IMR-90 (cell line): ENCODE measurements around the gene SLC45A2. TPM values are rescaled to one million over a fixed set of nuclear protein-coding genes. Genes with fewer than 3 reads are reported as not detected.
A peak's percentile ranks its signal among the peaks of the same experiment; 100 is the strongest.

ENCODE experiments used
- ATAC-seq: fragments of 200-7000 bp; cut with Tn5 transposase; 2 replicates; pipeline ENCODE4 v1.9.1; 2020; ENCODE audit warnings: low read depth, mild to moderate bottlenecking, moderate library complexity
- BruUV-seq: library from RNA; stranded (reverse); fragments of 400-500 nt; replicated peaks from 2 replicates; lab custom pipeline; 2021; lab: Mats Ljungman, UMichigan
- CTCF ChIA-PET: fragments of 300-600 bp; formaldehyde crosslinking; extraction: SDS; loops from one replicate; lab custom pipeline; 2021; ENCODE audit warnings: antibody characterized with exemption; lab: Yijun Ruan, JAX
- POLR2A ChIA-PET: fragments of 300-600 bp; sonication (Branson Sonifier 250); formaldehyde crosslinking; loops from one replicate; lab custom pipeline; 2022; ENCODE audit warnings: antibody characterized with exemption; ENCODE audit not compliant: unreplicated experiment; lab: Charles Lee
- DNase-seq: peaks from one replicate; pipeline ENCODE4 v3.0.0; 2013
- H2AFZ ChIP-seq: replicated peaks from 2 replicates; pipeline ENCODE3; 2013; ENCODE audit warnings: low read length, mild to moderate bottlenecking; ENCODE audit not compliant: poor library complexity
- H2AK5ac ChIP-seq: 2 replicates; pipeline ENCODE4 v1.6.1; 2013; ENCODE audit warnings: low read depth, low read length, inconsistent platforms
- H2AK9ac ChIP-seq: replicated peaks from 2 replicates; pipeline ENCODE3; 2013; ENCODE audit warnings: mild to moderate bottlenecking, low read depth, low read length, moderate library complexity; ENCODE audit not compliant: poor library complexity
- H2BK120ac ChIP-seq: 2 replicates; pipeline ENCODE4 v1.6.1; 2013; ENCODE audit warnings: low read depth, low read length, inconsistent platforms
- H2BK15ac ChIP-seq: 3 replicates; pipeline ENCODE4 v1.6.1; 2013; ENCODE audit warnings: low read depth, low read length, inconsistent platforms
- H2BK20ac ChIP-seq: 2 replicates; pipeline ENCODE4 v1.6.1; 2013; ENCODE audit warnings: low read depth, mild to moderate bottlenecking, inconsistent platforms, low read length, moderate library complexity
- H2BK5ac ChIP-seq: 2 replicates; pipeline ENCODE4 v1.6.1; 2013; ENCODE audit warnings: mild to moderate bottlenecking, low read depth, low read length, inconsistent platforms; ENCODE audit not compliant: poor library complexity, severe bottlenecking
- H3K14ac ChIP-seq: replicated peaks from 2 replicates; pipeline ENCODE4 v1.6.1; 2013; ENCODE audit warnings: low read depth, low read length, inconsistent platforms
- H3K18ac ChIP-seq: 2 replicates; pipeline ENCODE4 v1.6.1; 2013; ENCODE audit warnings: low read depth, low read length, control low read depth
- H3K23ac ChIP-seq: 2 replicates; pipeline ENCODE4 v1.6.1; 2013; ENCODE audit warnings: low read depth, low read length, inconsistent platforms
- H3K27ac ChIP-seq: 2 replicates; pipeline ENCODE4 v1.5.1; 2013; ENCODE audit warnings: mild to moderate bottlenecking, control low read depth, low read length; ENCODE audit not compliant: insufficient read depth
- H3K27me3 ChIP-seq: 2 replicates; pipeline ENCODE4 v1.6.1; 2013; ENCODE audit warnings: low read length; ENCODE audit not compliant: control insufficient read depth, insufficient read depth
- H3K36me3 ChIP-seq: 2 replicates; pipeline ENCODE4 v1.6.1; 2013; ENCODE audit warnings: low read length, mixed read lengths; ENCODE audit not compliant: control insufficient read depth, insufficient read depth
- H3K4ac ChIP-seq: 2 replicates; pipeline ENCODE4 v1.6.1; 2013; ENCODE audit warnings: low read depth, low read length, inconsistent platforms
- H3K4me1 ChIP-seq: 2 replicates; pipeline ENCODE4 v1.6.1; 2013; ENCODE audit warnings: low read length, mixed read lengths; ENCODE audit not compliant: control insufficient read depth, insufficient read depth
- H3K4me2 ChIP-seq: 2 replicates; pipeline ENCODE4 v1.6.1; 2013; ENCODE audit warnings: low read depth, mild to moderate bottlenecking, control low read depth, low read length, moderate library complexity
- H3K4me3 ChIP-seq: 2 replicates; pipeline ENCODE4 v1.5.1; 2013; ENCODE audit warnings: low read depth, mild to moderate bottlenecking, control low read depth, low read length, moderate library complexity; ENCODE audit not compliant: insufficient read depth
- H3K56ac ChIP-seq: 2 replicates; pipeline ENCODE4 v1.6.1; 2013; ENCODE audit warnings: low read length, inconsistent platforms; ENCODE audit not compliant: insufficient read depth; ENCODE audit errors: extremely low read depth
- H3K79me1 ChIP-seq, 2 experiments: 2 replicates each; pipeline ENCODE4 v1.6.1; 2013; ENCODE audit warnings: low read length in 2 of 2, inconsistent platforms in 1 of 2, low read depth in 1 of 2
- H3K9ac ChIP-seq: 2 replicates; pipeline ENCODE4 v1.6.1; 2013; ENCODE audit warnings: low read depth, low read length, control low read depth
- H3K9me1 ChIP-seq: 2 replicates; pipeline ENCODE4 v1.6.1; 2013; ENCODE audit warnings: low read length, inconsistent platforms; ENCODE audit not compliant: insufficient read depth
- H3K9me3 ChIP-seq: 2 replicates; pipeline ENCODE4 v1.6.1; 2013; ENCODE audit warnings: low read length; ENCODE audit not compliant: control insufficient read depth, insufficient read depth
- H4K20me1 ChIP-seq: 2 replicates; pipeline ENCODE4 v1.6.1; 2013; ENCODE audit warnings: low read length, inconsistent platforms; ENCODE audit not compliant: insufficient read depth
- H4K5ac ChIP-seq: 2 replicates; pipeline ENCODE4 v1.6.1; 2013; ENCODE audit warnings: mild to moderate bottlenecking, low read depth, low read length, control low read depth
- H4K8ac ChIP-seq, 2 experiments: 2 replicates each; pipeline ENCODE4 v1.6.1; 2013; ENCODE audit warnings: low read depth in 2 of 2, low read length in 2 of 2, control low read depth in 1 of 2, inconsistent platforms in 1 of 2
- H4K91ac ChIP-seq: 2 replicates; pipeline ENCODE4 v1.6.1; 2013; ENCODE audit warnings: low read depth, low read length, inconsistent platforms; ENCODE audit not compliant: insufficient read depth
- BHLHE40 ChIP-seq: fragments of 150-350 bp; IDR thresholded peaks from 2 replicates; pipeline ENCODE4 v1.6.1; 2016; ENCODE audit warnings: mild to moderate bottlenecking, low read depth, low read length
- CEBPB ChIP-seq: IDR thresholded peaks from 2 replicates; pipeline ENCODE4 v1.6.1; 2012; ENCODE audit warnings: low read depth, low read length, improper control_type of control experiment
- CHD1 ChIP-seq: IDR thresholded peaks from 2 replicates; pipeline ENCODE4 v1.6.1; 2012; ENCODE audit warnings: low read depth, low read length, improper control_type of control experiment
- CTCF ChIP-seq: conservative IDR thresholded peaks from 2 replicates; pipeline ENCODE4 v1.5.1; 2012; ENCODE audit warnings: mild to moderate bottlenecking, low read depth, low read length, improper control_type of control experiment
- FOS ChIP-seq: fragments of 150-350 bp; IDR thresholded peaks from 2 replicates; pipeline ENCODE4 v1.6.1; 2016; ENCODE audit warnings: low read depth, low read length
- MAFK ChIP-seq: IDR thresholded peaks from 2 replicates; pipeline ENCODE4 v1.6.1; 2012; ENCODE audit warnings: low read depth, low read length, improper control_type of control experiment
- MAZ ChIP-seq: IDR thresholded peaks from 2 replicates; pipeline ENCODE4 v1.6.1; 2012; ENCODE audit warnings: low read depth, mild to moderate bottlenecking, low read length, improper control_type of control experiment, moderate library complexity, borderline replicate concordance
- MXI1 ChIP-seq: IDR thresholded peaks from 2 replicates; pipeline ENCODE4 v1.6.1; 2012; ENCODE audit warnings: low read depth, mild to moderate bottlenecking, low read length, moderate library complexity, borderline replicate concordance
- NFE2L2 ChIP-seq: fragments of 150-350 bp; IDR thresholded peaks from 2 replicates; pipeline ENCODE4 v1.6.1; 2016; ENCODE audit warnings: low read depth, mild to moderate bottlenecking, low read length
- POLR2A ChIP-seq: IDR thresholded peaks from 2 replicates; pipeline ENCODE4 v1.6.1; 2012; ENCODE audit warnings: mild to moderate bottlenecking, low read depth, low read length
- RAD21 ChIP-seq: IDR thresholded peaks from 2 replicates; pipeline ENCODE4 v1.6.1; 2012; ENCODE audit warnings: low read length, improper control_type of control experiment
- RCOR1 ChIP-seq: IDR thresholded peaks from 2 replicates; pipeline ENCODE4 v1.6.1; 2012; ENCODE audit warnings: mild to moderate bottlenecking, low read length, improper control_type of control experiment; ENCODE audit not compliant: insufficient replicate concordance
- RFX5 ChIP-seq: IDR thresholded peaks from 2 replicates; pipeline ENCODE4 v1.8.0; 2012; ENCODE audit warnings: low read depth, mild to moderate bottlenecking, low read length, moderate library complexity
- SMC3 ChIP-seq: fragments of 150-350 bp; IDR thresholded peaks from 2 replicates; pipeline ENCODE4 v1.6.1; 2016; ENCODE audit warnings: low read depth, mild to moderate bottlenecking, antibody characterized with exemption, low read length, moderate library complexity
- WGBS, 2 experiments: methylation state at CpG; one replicate each; pipeline versions ENCODE4 v1.1.5 to v1.1.7; 2013; ENCODE audit warnings: missing lambda C conversion rate in 2 of 2; ENCODE audit not compliant: insufficient read length in 1 of 2; ENCODE audit errors: extremely low coverage in 2 of 2; 5-methylcytosine and 5-hydroxymethylcytosine counted together
- dilution Hi-C: fragments of 300-500 bp; cut with HindIII; formaldehyde crosslinking; loops from one replicate; pipeline ENCODE4 v1.14.3; 2018; ENCODE audit warnings: low sequenced_read_pairs; ENCODE audit not compliant: unreplicated experiment
- in situ Hi-C: fragments of 300-500 bp; cut with MboI; formaldehyde crosslinking; loops from 3 replicates; pipeline ENCODE4 v1.14.3; 2019; ENCODE audit warnings: low sequenced_read_pairs, inconsistent platforms, mixed read lengths
- intact Hi-C: fragments of 100-400 bp; cut with micrococcal nuclease; formaldehyde crosslinking; loops from 2 replicates; pipeline ENCODE4 v1.10.0; 2022
- polyA plus RNA-seq, 3 experiments: library from polyadenylated mRNA; depleted of rRNA; stranded (reverse); fragments of >200 nt; gene quantifications; 2 replicates each; pipeline ENCODE4 v1.2.3, GENCODE V29; 2012; ENCODE audit warnings: low replicate concordance in 1 of 3
- total RNA-seq: library from RNA; depleted of rRNA; stranded (reverse); fragments of >200 nt; gene quantifications from 2 replicates; pipeline ENCODE4 v1.2.3, GENCODE V29; 2012
- TF ChIP-seq, protein P1 (sequence below): fragments of 150-350 bp; IDR thresholded peaks from 2 replicates; pipeline ENCODE4 v1.6.1; 2017; ENCODE audit warnings: mild to moderate bottlenecking, antibody characterized with exemption, low read length, low read depth

Gene SLC45A2
- total and polyA plus RNA-seq, 2 of the 4 experiments (the other 2 are of a cell fraction) = 0.07 TPM; not detected in 1

DNA sequence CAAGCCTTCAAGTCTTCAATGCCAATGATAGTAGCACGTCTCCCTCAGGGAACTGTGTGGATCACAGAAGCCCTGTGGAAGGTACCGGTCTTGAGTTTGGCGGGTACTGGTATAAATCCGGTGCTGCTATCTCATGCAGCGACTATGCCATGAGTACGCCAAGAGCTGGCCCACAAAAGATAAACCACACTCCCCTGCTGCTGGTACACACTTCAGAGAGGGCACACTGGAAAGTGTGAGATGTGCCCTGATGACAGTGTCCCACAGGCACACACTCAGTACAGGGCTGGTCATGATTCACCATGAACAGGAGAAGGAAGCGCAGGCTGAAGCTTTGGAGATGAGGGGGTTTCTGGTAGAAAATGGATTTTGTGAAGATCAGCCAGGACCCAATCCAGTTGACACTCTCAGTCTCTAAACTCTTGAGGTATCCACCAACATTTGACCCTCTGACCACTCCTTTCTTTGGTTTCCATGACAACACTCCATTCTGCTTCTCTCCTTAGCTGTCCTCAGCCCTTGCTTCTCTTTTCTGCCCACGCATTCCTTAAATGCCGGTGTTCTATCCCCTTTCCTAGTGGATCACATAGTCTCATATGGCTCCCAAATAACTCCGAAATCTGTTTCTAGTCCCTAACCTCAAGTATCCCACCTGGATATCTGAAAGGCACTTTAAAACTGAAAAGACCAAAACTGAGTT is 18.3 kb upstream of the SLC45A2 start:
- no peak overlapping the region for H2BK20ac ChIP-seq
- POLR2A ChIA-PET = no interaction called here
- no peaks in the 10 kb centered on the region for H4K20me1 ChIP-seq
- in situ Hi-C loops = no loop called here
- peaks cover 17 to 22% of the 10 kb centered on the region in 2 experiments; a peak in 3 of 4 replicates for H3K79me1 ChIP-seq
- TF ChIP-seq MXI1 (no peak), FOS (no peak), POLR2A (no peak), RAD21 (no peak), SMC3 (no peak), RCOR1 (no peak), MAZ (no peak), CTCF (no peak), CHD1 (no peak), MAFK (no peak), RFX5 (no peak), NFE2L2 (no peak), CEBPB (no peak), BHLHE40 (no peak)
- TF ChIP-seq, protein P1, sequence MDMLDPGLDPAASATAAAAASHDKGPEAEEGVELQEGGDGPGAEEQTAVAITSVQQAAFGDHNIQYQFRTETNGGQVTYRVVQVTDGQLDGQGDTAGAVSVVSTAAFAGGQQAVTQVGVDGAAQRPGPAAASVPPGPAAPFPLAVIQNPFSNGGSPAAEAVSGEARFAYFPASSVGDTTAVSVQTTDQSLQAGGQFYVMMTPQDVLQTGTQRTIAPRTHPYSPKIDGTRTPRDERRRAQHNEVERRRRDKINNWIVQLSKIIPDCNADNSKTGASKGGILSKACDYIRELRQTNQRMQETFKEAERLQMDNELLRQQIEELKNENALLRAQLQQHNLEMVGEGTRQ = no peak
- H3K9me1 ChIP-seq = peaks cover 11% of the 10 kb centered on the region
- CTCF ChIA-PET = no interaction called here
- no peak overlapping the region for H3K4me3 ChIP-seq
- no peak overlapping the region for H3K27ac ChIP-seq
- no peak overlapping the region for H4K8ac ChIP-seq
- H2AK5ac ChIP-seq = no peak overlapping the region
- intact Hi-C loops = no loop called here
- no peak overlapping the region for H3K9ac ChIP-seq
- H3K36me3 ChIP-seq = peaks cover 5% of the 10 kb centered on the region; the same call in 1 of the 2 replicates
- H4K5ac ChIP-seq = no peak overlapping the region
- H2AFZ ChIP-seq = peak overlapping the region; percentile 18
- ATAC-seq (no peak), DNase-seq (peak; percentile 18)
- H2BK120ac ChIP-seq = no peak overlapping the region
- H2BK15ac ChIP-seq = no peak overlapping the region
- no peak overlapping the region for H4K91ac ChIP-seq
- no peak overlapping the region for H3K23ac ChIP-seq
- dilution Hi-C loops = no loop called here
- H3K4me1 ChIP-seq = peaks cover 12% of the 10 kb centered on the region
- H2BK5ac ChIP-seq = no peak overlapping the region
- H3K27me3 ChIP-seq = no peaks in the 10 kb centered on the region
- no peaks in the 10 kb centered on the region for H3K9me3 ChIP-seq
- H3K18ac ChIP-seq = no peak overlapping the region
- no peak overlapping the region for H3K4me2 ChIP-seq
- H2AK9ac ChIP-seq = no peak overlapping the region
- 100% methylated on average over 1 of the region's 10 CpGs; no CpG with 5 or more reads in 1 of the 2 experiments for WGBS, 2 experiments
- H3K14ac ChIP-seq = no peak overlapping the region
- no peak overlapping the region for H3K56ac ChIP-seq
- H3K4ac ChIP-seq = no peak overlapping the region
- no TSS peak for BruUV-seq
